Activated CD8-positive, alpha-beta T cell treated with anti-CD3 and anti-CD28 coated beads, Interleukin-2, amount 10 ng/mL, durations not matched to agents 7 days and 5 days (primary cell): ENCODE data around the gene KLK3. TPM values are rescaled to one million over a fixed set of nuclear protein-coding genes. Genes with fewer than 3 reads are reported as not detected.

ENCODE experiments used
- total RNA-seq, 2 experiments: library from RNA; stranded (reverse); gene quantifications; one replicate each; pipeline ENCODE4 v1.2.3, GENCODE V29; 2021

KLK3 gene
- total RNA-seq, 2 experiments from 2014 or later, result not detected

Other genes starting within 250 kb of the KLK3 start
- not detected for gene SYT3, start 215.0 kb upstream of the KLK3 start, total RNA-seq
- gene C19orf81, start 205.5 kb upstream of the KLK3 start, total RNA-seq, result not detected
- not detected for gene SHANK1, start 135.1 kb upstream of the KLK3 start, total RNA-seq
- 1 to 10 TPM; 1.4 to 2.3 TPM for gene CLEC11A, start 131.6 kb upstream of the KLK3 start, total RNA-seq
- not detected for gene GPR32, start 84.5 kb upstream of the KLK3 start, total RNA-seq
- gene ACP4, start 64.5 kb upstream of the KLK3 start, total RNA-seq, result not detected
- under 1 TPM; 0.45 to 0.47 TPM for gene KLK1, start 31.1 kb upstream of the KLK3 start, total RNA-seq
- gene KLK15, start 21.3 kb upstream of the KLK3 start, total RNA-seq, result not detected
- not detected for gene KLK2, start 18.5 kb downstream of the KLK3 start, total RNA-seq
- not detected for gene KLK4, start 56.5 kb downstream of the KLK3 start, total RNA-seq
- not detected for gene KLK5, start 98.1 kb downstream of the KLK3 start, total RNA-seq
- gene KLK6, start 114.7 kb downstream of the KLK3 start, total RNA-seq, result not detected
- gene KLK7, start 129.0 kb downstream of the KLK3 start, total RNA-seq, result not detected
- gene KLK8, start 146.7 kb downstream of the KLK3 start, total RNA-seq, result not detected
- not detected for gene KLK10, start 164.8 kb downstream of the KLK3 start, total RNA-seq
- not detected for gene KLK11, start 171.7 kb downstream of the KLK3 start, total RNA-seq
- gene KLK12, start 180.1 kb downstream of the KLK3 start, total RNA-seq, result not detected
- not detected for gene KLK13, start 210.2 kb downstream of the KLK3 start, total RNA-seq
- gene KLK14, start 228.0 kb downstream of the KLK3 start, total RNA-seq, result under 1 TPM in 1 of 2 experiments, not detected in 1; 0.57 TPM